Astrocyte (in vitro differentiated cells and primary cell): Measurements from ENCODE around the gene MAGEA11. TPM values are rescaled to one million over a fixed set of nuclear protein-coding genes. Genes with fewer than 3 reads are reported as not detected.
A peak's percentile ranks its signal among the peaks of the same experiment; 100 is the strongest.
"Not testable (repeated sequence)": the region's sequence is repeated elsewhere in the genome, so short reads cannot be mapped to it uniquely, and the experiment has no call there.

Experiments
- DNase-seq: peaks from one replicate; pipeline ENCODE4 v3.0.0-alpha.2; 2010; ENCODE audit warnings: low read depth
- FAIRE-seq: peaks from 2 replicates; lab custom pipeline; 2011; peaks lifted over from hg19 to GRCh38; lab: Jason Lieb, UNC
- H2AFZ ChIP-seq: 2 replicates; pipeline ENCODE4 v1.6.0; 2012; ENCODE audit warnings: low read depth, low read length, inconsistent platforms
- H3K27ac ChIP-seq: 2 replicates; pipeline ENCODE4 v1.5.1; 2011; ENCODE audit warnings: low read depth, low read length, inconsistent platforms
- H3K27me3 ChIP-seq: 2 replicates; pipeline ENCODE4 v1.6.0; 2011; ENCODE audit warnings: low read length, inconsistent platforms; ENCODE audit not compliant: insufficient read depth
- H3K36me3 ChIP-seq: 2 replicates; pipeline ENCODE4 v1.5.1; 2011; ENCODE audit warnings: low read length, inconsistent platforms; ENCODE audit not compliant: insufficient read depth
- H3K4me1 ChIP-seq: 2 replicates; pipeline ENCODE4 v1.5.1; 2011; ENCODE audit warnings: low read length, inconsistent platforms; ENCODE audit not compliant: insufficient read depth
- H3K4me2 ChIP-seq: 2 replicates; pipeline ENCODE4 v1.6.0; 2012; ENCODE audit warnings: low read length, inconsistent platforms
- H3K4me3 ChIP-seq: 2 replicates; pipeline ENCODE4 v1.5.1; 2011; ENCODE audit warnings: low read depth, mild to moderate bottlenecking, low read length, inconsistent platforms; ENCODE audit not compliant: insufficient read depth
- H3K79me2 ChIP-seq: 2 replicates; pipeline ENCODE4 v1.6.0; 2012; ENCODE audit warnings: mild to moderate bottlenecking, low read length, inconsistent platforms; ENCODE audit not compliant: insufficient read depth
- H3K9ac ChIP-seq: 2 replicates; pipeline ENCODE4 v1.6.0; 2012; ENCODE audit warnings: mild to moderate bottlenecking, low read length, inconsistent platforms
- H3K9me3 ChIP-seq: 2 replicates; pipeline ENCODE4 v1.5.1; 2012; ENCODE audit warnings: low read depth, mild to moderate bottlenecking, low read length, inconsistent platforms; ENCODE audit not compliant: insufficient read depth
- H4K20me1 ChIP-seq: 2 replicates; pipeline ENCODE4 v1.6.0; 2012; ENCODE audit warnings: low read length, inconsistent platforms; ENCODE audit not compliant: insufficient read depth
- H3K27ac Mint-ChIP-seq: one replicate; pipeline ENCODE4 v1.8.0; 2021; ENCODE audit warnings: mild to moderate bottlenecking, mixed read lengths; ENCODE audit not compliant: unreplicated experiment
- H3K27me3 Mint-ChIP-seq: one replicate; pipeline ENCODE4 v1.8.0; 2021; ENCODE audit warnings: low read depth, mixed read lengths; ENCODE audit not compliant: unreplicated experiment
- H3K36me3 Mint-ChIP-seq: one replicate; pipeline ENCODE4 v1.8.0; 2021; ENCODE audit warnings: low read depth, mixed read lengths; ENCODE audit not compliant: unreplicated experiment
- H3K4me1 Mint-ChIP-seq: one replicate; pipeline ENCODE4 v1.8.0; 2021; ENCODE audit warnings: low read depth, mixed read lengths; ENCODE audit not compliant: unreplicated experiment
- H3K4me3 Mint-ChIP-seq: one replicate; pipeline ENCODE4 v1.8.0; 2021; ENCODE audit warnings: mild to moderate bottlenecking, moderate library complexity, mixed read lengths; ENCODE audit not compliant: unreplicated experiment
- H3K9me3 Mint-ChIP-seq: one replicate; pipeline ENCODE4 v1.8.0; 2021; ENCODE audit warnings: mild to moderate bottlenecking, mixed read lengths; ENCODE audit not compliant: unreplicated experiment
- EZH2 ChIP-seq: IDR thresholded peaks from 2 replicates; pipeline ENCODE4 v1.6.1; 2012; ENCODE audit warnings: mild to moderate bottlenecking, low read length, inconsistent platforms; ENCODE audit not compliant: insufficient read depth
- total RNA-seq: library from RNA; stranded (reverse); gene quantifications from 2 replicates; pipeline ENCODE4 v1.2.1, GENCODE V29; 2021
- TF ChIP-seq, protein P1 (sequence below): IDR thresholded peaks from 2 replicates; pipeline ENCODE4 v1.5.1; 2011; ENCODE audit warnings: low read depth, mild to moderate bottlenecking, inconsistent platforms, low read length, moderate library complexity; ENCODE audit not compliant: insufficient read depth

The MAGEA11 gene
- total RNA-seq, 1 donor from 2014 or later = not detected

DNA sequence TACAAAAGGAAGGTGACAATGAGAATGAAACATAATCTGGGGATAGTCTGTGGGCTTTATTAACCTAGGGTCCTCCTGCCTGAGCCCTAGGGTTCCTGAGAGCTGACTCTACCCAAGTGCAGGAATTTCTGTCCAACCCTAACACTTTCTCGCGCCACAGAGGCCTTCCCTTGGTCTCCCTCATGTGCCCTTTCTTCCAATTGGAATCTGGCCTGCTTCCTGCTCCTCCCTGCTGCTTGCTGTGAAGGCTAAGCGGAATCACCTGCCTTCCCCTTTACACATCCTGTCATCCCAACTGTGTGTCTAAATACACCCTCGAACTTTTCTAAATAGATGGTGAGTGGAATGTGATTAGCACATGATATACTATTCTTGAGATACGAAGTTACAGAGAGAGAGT is 5.9 kb downstream of the MAGEA11 start:
- H3K4me2 ChIP-seq = no peak overlapping the region
- no peaks in the 10 kb centered on the region for H3K27me3 ChIP-seq
- H3K4me3 ChIP-seq = no peak overlapping the region
- H3K36me3 ChIP-seq = no peaks in the 10 kb centered on the region
- H2AFZ ChIP-seq = no peak overlapping the region
- H4K20me1 ChIP-seq = no peaks in the 10 kb centered on the region
- TF ChIP-seq, protein P1, sequence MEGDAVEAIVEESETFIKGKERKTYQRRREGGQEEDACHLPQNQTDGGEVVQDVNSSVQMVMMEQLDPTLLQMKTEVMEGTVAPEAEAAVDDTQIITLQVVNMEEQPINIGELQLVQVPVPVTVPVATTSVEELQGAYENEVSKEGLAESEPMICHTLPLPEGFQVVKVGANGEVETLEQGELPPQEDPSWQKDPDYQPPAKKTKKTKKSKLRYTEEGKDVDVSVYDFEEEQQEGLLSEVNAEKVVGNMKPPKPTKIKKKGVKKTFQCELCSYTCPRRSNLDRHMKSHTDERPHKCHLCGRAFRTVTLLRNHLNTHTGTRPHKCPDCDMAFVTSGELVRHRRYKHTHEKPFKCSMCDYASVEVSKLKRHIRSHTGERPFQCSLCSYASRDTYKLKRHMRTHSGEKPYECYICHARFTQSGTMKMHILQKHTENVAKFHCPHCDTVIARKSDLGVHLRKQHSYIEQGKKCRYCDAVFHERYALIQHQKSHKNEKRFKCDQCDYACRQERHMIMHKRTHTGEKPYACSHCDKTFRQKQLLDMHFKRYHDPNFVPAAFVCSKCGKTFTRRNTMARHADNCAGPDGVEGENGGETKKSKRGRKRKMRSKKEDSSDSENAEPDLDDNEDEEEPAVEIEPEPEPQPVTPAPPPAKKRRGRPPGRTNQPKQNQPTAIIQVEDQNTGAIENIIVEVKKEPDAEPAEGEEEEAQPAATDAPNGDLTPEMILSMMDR = no peak
- no peak for TF ChIP-seq EZH2
- no peaks in the 10 kb centered on the region for H3K79me2 ChIP-seq
- peak; percentile 80 for FAIRE-seq
- DNase-seq = no peak
- no peak overlapping the region for H3K27ac ChIP-seq
- Mint-ChIP-seq H3K36me3 (no peaks in the 10 kb centered on the region), H3K9me3 (peaks cover 1% of the 10 kb centered on the region), H3K4me1 (no peaks in the 10 kb centered on the region), H3K27ac (no peak overlapping the region), H3K27me3 (peaks cover 2% of the 10 kb centered on the region), H3K4me3 (no peak overlapping the region)
- no peaks in the 10 kb centered on the region for H3K4me1 ChIP-seq
- no peak overlapping the region for H3K9ac ChIP-seq
- H3K9me3 ChIP-seq = no peaks in the 10 kb centered on the region

GRCh38 chrX:149718757-149719156 is 6.9 kb downstream of the MAGEA11 start:
- Histone ChIP-seq H2AFZ (no peak overlapping the region), H3K27ac (no peak overlapping the region), H3K27me3 (no peaks in the 10 kb centered on the region), H3K4me3 (no peak overlapping the region), H3K4me1 (no peaks in the 10 kb centered on the region), H3K36me3 (no peaks in the 10 kb centered on the region), H3K9ac (no peak overlapping the region), H3K9me3 (no peaks in the 10 kb centered on the region), H3K79me2 (no peaks in the 10 kb centered on the region), H4K20me1 (no peaks in the 10 kb centered on the region), H3K4me2 (no peak overlapping the region)
- Mint-ChIP-seq H3K27ac (no peak overlapping the region), H3K9me3 (peaks cover 1% of the 10 kb centered on the region), H3K4me1 (no peaks in the 10 kb centered on the region), H3K36me3 (no peaks in the 10 kb centered on the region), H3K4me3 (no peak overlapping the region), H3K27me3 (peaks cover 2% of the 10 kb centered on the region)
- no peak for FAIRE-seq
- no peak for TF ChIP-seq EZH2
- TF ChIP-seq, protein P1 = no peak
- DNase-seq = no peak

GRCh38 chrX:149720021-149720689 is 8.3 kb downstream of the MAGEA11 start:
- peak; percentile 8 for DNase-seq
- no peak overlapping the region for H3K27ac Mint-ChIP-seq
- Histone ChIP-seq H3K4me3 (no peak overlapping the region), H4K20me1 (no peaks in the 10 kb centered on the region), H3K9ac (no peak overlapping the region), H3K27ac (no peak overlapping the region), H3K27me3 (no peaks in the 10 kb centered on the region), H3K79me2 (no peaks in the 10 kb centered on the region), H3K4me1 (no peaks in the 10 kb centered on the region), H3K4me2 (no peak overlapping the region), H2AFZ (no peak overlapping the region), H3K36me3 (no peaks in the 10 kb centered on the region), H3K9me3 (no peaks in the 10 kb centered on the region)
- peaks cover 2% of the 10 kb centered on the region for H3K27me3 Mint-ChIP-seq
- H3K4me1 Mint-ChIP-seq = no peaks in the 10 kb centered on the region
- FAIRE-seq = no peak
- H3K4me3 Mint-ChIP-seq = no peak overlapping the region
- TF ChIP-seq EZH2 = no peak
- TF ChIP-seq, protein P1 = no peak
- no peaks in the 10 kb centered on the region for H3K36me3 Mint-ChIP-seq
- H3K9me3 Mint-ChIP-seq = peaks cover 1% of the 10 kb centered on the region

DNA sequence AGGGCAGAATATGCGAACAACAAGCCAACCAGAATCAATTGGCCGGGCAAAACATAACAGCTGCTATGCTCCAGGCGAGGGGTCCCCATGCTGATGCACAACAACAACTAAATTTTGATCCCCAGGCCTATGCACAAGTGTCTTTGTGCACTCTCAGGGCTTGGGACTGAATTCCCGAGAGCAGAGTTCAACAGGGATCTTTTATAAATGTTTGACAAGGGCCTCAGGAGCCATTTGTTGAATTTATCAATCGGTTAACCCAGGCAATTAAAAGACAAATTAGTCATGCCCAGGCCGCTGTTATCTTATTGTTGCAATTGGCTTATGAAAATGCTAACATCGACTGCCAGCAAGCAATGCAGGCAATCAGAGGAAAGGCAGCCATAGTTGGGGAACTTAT is 9.4 kb downstream of the MAGEA11 start:
- H3K79me2 ChIP-seq, H3K27me3 Mint-ChIP-seq, DNase-seq, H3K36me3 ChIP-seq, H3K27ac ChIP-seq, H3K4me3 Mint-ChIP-seq, H3K36me3 Mint-ChIP-seq, H3K4me1 ChIP-seq, H3K27ac Mint-ChIP-seq, H3K4me1 Mint-ChIP-seq, H3K27me3 ChIP-seq, H4K20me1 ChIP-seq, H3K9me3 ChIP-seq, H2AFZ ChIP-seq, H3K9ac ChIP-seq, H3K9me3 Mint-ChIP-seq, H3K4me2 ChIP-seq, H3K4me3 ChIP-seq: not testable (repeated sequence)
- FAIRE-seq = peak; percentile 64
